ENCODE results near the gene KNDC1. TPM values are rescaled to one million over a fixed set of nuclear protein-coding genes. Genes with fewer than 3 reads are reported as not detected.

Gene KNDC1
- total and polyA plus RNA-seq, 2 of the 4 experiments (the other 2 are of a cell fraction) = 0.18 to 1.1 TPM

DNA sequence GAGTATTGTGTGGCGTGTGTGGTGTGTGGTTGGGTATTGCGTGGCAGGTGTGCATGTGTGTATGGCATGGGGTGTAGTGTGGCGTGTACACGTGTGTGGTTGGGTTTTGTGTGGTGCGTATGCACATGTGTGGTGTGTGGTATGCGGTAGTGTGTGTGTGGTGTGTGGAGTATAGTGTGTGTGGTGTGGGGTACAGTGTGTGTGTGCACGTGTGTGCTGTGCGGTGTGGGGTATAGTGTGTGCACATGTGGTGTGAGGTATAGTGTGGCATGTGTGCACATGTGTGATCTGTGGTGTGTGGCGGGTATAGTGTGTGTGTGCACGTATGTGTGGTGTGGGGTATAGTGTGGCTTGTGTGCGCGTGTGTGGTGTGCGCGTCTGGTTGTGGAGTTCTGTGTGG, 49.1 kb downstream of the KNDC1 start:
- Histone ChIP-seq H2BK15ac (ENCODE audit: low read depth, low read length) (no peak overlapping the region), H2AK9ac (replicated peaks; ENCODE audit: low read depth, low read length, poor library complexity) (no peak overlapping the region), H3K4me2 (ENCODE audit: low read depth, low read length) (no peak overlapping the region), H3K4ac (ENCODE audit: low read depth, low read length) (no peak overlapping the region), H2AK5ac (ENCODE audit: low read depth, low read length) (no peak overlapping the region), H3K9ac (ENCODE audit: low read depth, low read length) (no peak overlapping the region), H4K20me1 (ENCODE audit: insufficient read depth, low read length) (no peaks in the 10 kb centered on the region), H3K9me1 (ENCODE audit: insufficient read depth, low read length) (no peaks in the 10 kb centered on the region), H4K8ac (ENCODE audit: low read depth in 2 of 2, low read length in 2 of 2) (no peak overlapping the region), H3K9me3 (ENCODE audit: control insufficient read depth, insufficient read depth, low read length) (no peaks in the 10 kb centered on the region), H3K18ac (ENCODE audit: low read depth, low read length) (no peak overlapping the region), H2AFZ (replicated peaks; ENCODE audit: low read length, poor library complexity) (no peak overlapping the region), H4K91ac (ENCODE audit: insufficient read depth, low read depth, low read length) (no peak overlapping the region), H4K5ac (ENCODE audit: low read depth, low read length) (no peak overlapping the region), H2BK120ac (ENCODE audit: low read depth, low read length) (no peak overlapping the region), H3K79me1 (ENCODE audit: low read depth in 1 of 2, low read length in 2 of 2) (no peaks in the 10 kb centered on the region), H3K4me3 (ENCODE audit: insufficient read depth, low read depth, low read length) (no peak overlapping the region), H3K14ac (replicated peaks; ENCODE audit: low read depth, low read length) (no peak overlapping the region), H3K4me1 (ENCODE audit: control insufficient read depth, insufficient read depth, low read length) (no peaks in the 10 kb centered on the region), H2BK5ac (ENCODE audit: low read depth, low read length, poor library complexity, severe bottlenecking) (no peak overlapping the region), H2BK20ac (ENCODE audit: low read depth, low read length) (no peak overlapping the region), H3K23ac (ENCODE audit: low read depth, low read length) (no peak overlapping the region), H3K27ac (ENCODE audit: insufficient read depth, low read length) (no peak overlapping the region), H3K27me3 (ENCODE audit: control insufficient read depth, insufficient read depth, low read length) (no peaks in the 10 kb centered on the region), H3K36me3 (ENCODE audit: control insufficient read depth, insufficient read depth, low read length) (no peaks in the 10 kb centered on the region), H3K56ac (ENCODE audit: extremely low read depth, insufficient read depth, low read length) (no peak overlapping the region)
- CTCF ChIA-PET = no interaction called here
- WGBS, 2 experiments (ENCODE audit: extremely low coverage in 2 of 2, insufficient read length in 1 of 2) = 85% methylated on average over 12 of the region's 14 CpGs; no CpG with 5 or more reads in 1 of the 2 experiments
- TF ChIP-seq SMC3 (IDR thresholded peaks at IDR 0.05; ENCODE audit: low read depth, low read length) (no peak), CEBPB (IDR thresholded peaks at IDR 0.05; ENCODE audit: low read depth, low read length) (no peak), MXI1 (IDR thresholded peaks at IDR 0.05; ENCODE audit: borderline replicate concordance, low read depth, low read length) (no peak), FOS (IDR thresholded peaks at IDR 0.05; ENCODE audit: low read depth, low read length) (no peak), BHLHE40 (IDR thresholded peaks at IDR 0.05; ENCODE audit: low read depth, low read length) (no peak), MAZ (IDR thresholded peaks at IDR 0.05; ENCODE audit: borderline replicate concordance, low read depth, low read length) (no peak), MAFK (IDR thresholded peaks at IDR 0.05; ENCODE audit: low read depth, low read length) (no peak), RCOR1 (IDR thresholded peaks at IDR 0.05; ENCODE audit: insufficient replicate concordance, low read length) (no peak), NFE2L2 (IDR thresholded peaks at IDR 0.05; ENCODE audit: low read depth, low read length) (no peak), RFX5 (IDR thresholded peaks at IDR 0.05; ENCODE audit: low read depth, low read length) (no peak), CHD1 (IDR thresholded peaks at IDR 0.05; ENCODE audit: low read depth, low read length) (no peak)
- TF ChIP-seq, protein P1, sequence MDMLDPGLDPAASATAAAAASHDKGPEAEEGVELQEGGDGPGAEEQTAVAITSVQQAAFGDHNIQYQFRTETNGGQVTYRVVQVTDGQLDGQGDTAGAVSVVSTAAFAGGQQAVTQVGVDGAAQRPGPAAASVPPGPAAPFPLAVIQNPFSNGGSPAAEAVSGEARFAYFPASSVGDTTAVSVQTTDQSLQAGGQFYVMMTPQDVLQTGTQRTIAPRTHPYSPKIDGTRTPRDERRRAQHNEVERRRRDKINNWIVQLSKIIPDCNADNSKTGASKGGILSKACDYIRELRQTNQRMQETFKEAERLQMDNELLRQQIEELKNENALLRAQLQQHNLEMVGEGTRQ (IDR thresholded peaks at IDR 0.05; ENCODE audit: low read depth, low read length) = no peak
- TF ChIP-seq, protein P2, sequence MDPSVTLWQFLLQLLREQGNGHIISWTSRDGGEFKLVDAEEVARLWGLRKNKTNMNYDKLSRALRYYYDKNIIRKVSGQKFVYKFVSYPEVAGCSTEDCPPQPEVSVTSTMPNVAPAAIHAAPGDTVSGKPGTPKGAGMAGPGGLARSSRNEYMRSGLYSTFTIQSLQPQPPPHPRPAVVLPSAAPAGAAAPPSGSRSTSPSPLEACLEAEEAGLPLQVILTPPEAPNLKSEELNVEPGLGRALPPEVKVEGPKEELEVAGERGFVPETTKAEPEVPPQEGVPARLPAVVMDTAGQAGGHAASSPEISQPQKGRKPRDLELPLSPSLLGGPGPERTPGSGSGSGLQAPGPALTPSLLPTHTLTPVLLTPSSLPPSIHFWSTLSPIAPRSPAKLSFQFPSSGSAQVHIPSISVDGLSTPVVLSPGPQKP (IDR thresholded peaks at IDR 0.05; ENCODE audit: borderline replicate concordance, low read depth, low read length) = no peak
- dilution Hi-C loops (cut with HindIII; ENCODE audit: low sequenced_read_pairs, unreplicated experiment) = no loop called here
- DNase-seq (no peak), ATAC-seq (ENCODE audit: low read depth) (no peak)
- in situ Hi-C loops (cut with MboI; ENCODE audit: low sequenced_read_pairs) = no loop called here
- POLR2A ChIA-PET (ENCODE audit: unreplicated experiment) = no interaction called here
- BruUV-seq (replicated peaks) = no TSS peak
- intact Hi-C loops (cut with micrococcal nuclease) = no loop called here
